Activated naive CD4-positive, alpha-beta T cell treated with anti-CD3 and anti-CD28 coated beads, Interleukin-2, amount 50 U/mL, for 72 hours (primary cell): ENCODE results near the gene MUC22. TPM values are rescaled to one million over a fixed set of nuclear protein-coding genes. Genes with fewer than 3 reads are reported as not detected.
A peak's percentile ranks its signal among the peaks of the same experiment; 100 is the strongest.
"Not testable (repeated sequence)": the region's sequence is repeated elsewhere in the genome, so short reads cannot be mapped to it uniquely, and the experiment has no call there.

Source experiments
- ATAC-seq, 2 donors: fragments of 150-1000 bp; cut with Tn5 transposase; 2 replicates each; pipeline ENCODE4 v1.10.0; 2021; ENCODE audit warnings: mild to moderate bottlenecking in 2 of 2, moderate library complexity in 2 of 2
- DNase-seq, 2 donors: peaks; one replicate each; pipeline ENCODE4 v3.0.0; 2021 to 2022; ENCODE audit warnings: low spot score in 2 of 2
- H3K27ac Mint-ChIP-seq, 2 donors: one replicate each; pipeline ENCODE4 v1.8.0; 2022; ENCODE audit warnings: mild to moderate bottlenecking in 2 of 2, mixed read lengths in 2 of 2
- H3K36me3 Mint-ChIP-seq, 2 donors: one replicate each; pipeline ENCODE4 v1.8.0; 2022; ENCODE audit warnings: mixed read lengths in 2 of 2
- H3K9me3 Mint-ChIP-seq, 2 donors: one replicate each; pipeline ENCODE4 v1.8.0; 2022; ENCODE audit warnings: mixed read lengths in 2 of 2
- total RNA-seq, 2 donors: library from RNA; stranded (reverse); gene quantifications; one replicate each; pipeline ENCODE4 v1.2.3, GENCODE V29; 2022

MUC22 gene
- total RNA-seq, 2 donors from 2014 or later: not detected

- H3K9me3 Mint-ChIP-seq: no peaks in the 10 kb centered on the region
- no peaks in the 10 kb centered on the region for H3K36me3 Mint-ChIP-seq
- H3K27ac Mint-ChIP-seq: no peak overlapping the region
- ATAC-seq (no peak), DNase-seq (no peak)
Measured at GRCh38 chr6:30987304-30987703, 23.0 kb upstream of the MUC22 start.

- ATAC-seq (no peak), DNase-seq (no peak)
- Mint-ChIP-seq H3K9me3 (no peaks in the 10 kb centered on the region), H3K36me3 (no peaks in the 10 kb centered on the region), H3K27ac (no peak overlapping the region)
Measured at GRCh38 chr6:30988209-30988825, 22.0 kb upstream of the MUC22 start.

GRCh38 chr6:30990422-30991086 is 19.7 kb upstream of the MUC22 start:
- Mint-ChIP-seq H3K36me3 (no peaks in the 10 kb centered on the region), H3K27ac (peak overlapping the region in 1 of 2 donors; percentile 68), H3K9me3 (no peaks in the 10 kb centered on the region)
- ATAC-seq (peak; percentile 58 to 61), DNase-seq (peak in 1 of 2 donors; percentile 14)

GRCh38 chr6:30991891-30992290 is 18.4 kb upstream of the MUC22 start:
- ATAC-seq (no peak), DNase-seq (no peak)
- H3K27ac Mint-ChIP-seq: no peak overlapping the region
- H3K9me3 Mint-ChIP-seq: no peaks in the 10 kb centered on the region
- H3K36me3 Mint-ChIP-seq: no peaks in the 10 kb centered on the region

- Mint-ChIP-seq H3K36me3 (peaks cover 0 to 6% of the 10 kb centered on the region in 2 donors), H3K27ac (no peak overlapping the region)
- no peak for ATAC-seq
Measured at GRCh38 chr6:30997301-30997700, 13.0 kb upstream of the MUC22 start.

GRCh38 chr6:30998785-30999184 is 11.5 kb upstream of the MUC22 start:
- Mint-ChIP-seq H3K36me3 (peaks cover 0 to 6% of the 10 kb centered on the region in 2 donors), H3K27ac (no peak overlapping the region), H3K9me3 (peaks cover 2 to 4% of the 10 kb centered on the region in 2 donors)
- DNase-seq (no peak), ATAC-seq (no peak)

More at GRCh38 chr6:30997301-30997700, 13.0 kb upstream of the MUC22 start:
- peaks cover 2 to 4% of the 10 kb centered on the region in 2 donors for H3K9me3 Mint-ChIP-seq
- no peak for DNase-seq

- ATAC-seq, H3K9me3 Mint-ChIP-seq, H3K36me3 Mint-ChIP-seq, DNase-seq, H3K27ac Mint-ChIP-seq: not testable (repeated sequence)
Measured at GRCh38 chr6:31000067-31000860, 10.0 kb upstream of the MUC22 start.

GRCh38 chr6:31001281-31001888 is 8.9 kb upstream of the MUC22 start:
- no peak for DNase-seq
- no peak for ATAC-seq
- H3K9me3 Mint-ChIP-seq: peaks cover 2 to 4% of the 10 kb centered on the region in 2 donors
- H3K27ac Mint-ChIP-seq: no peak overlapping the region
- peaks cover 0 to 6% of the 10 kb centered on the region in 2 donors for H3K36me3 Mint-ChIP-seq

GRCh38 chr6:31002471-31002870 is 7.8 kb upstream of the MUC22 start:
- Mint-ChIP-seq H3K9me3 (peaks cover 2 to 4% of the 10 kb centered on the region in 2 donors), H3K36me3 (peaks cover 0 to 6% of the 10 kb centered on the region in 2 donors), H3K27ac (no peak overlapping the region)
- DNase-seq: no peak
- ATAC-seq: no peak

- peaks cover 0 to 6% of the 10 kb centered on the region in 2 donors for H3K36me3 Mint-ChIP-seq
- H3K9me3 Mint-ChIP-seq: peaks cover 2 to 3% of the 10 kb centered on the region in 2 donors
- no peak overlapping the region for H3K27ac Mint-ChIP-seq
- no peak for DNase-seq
- peak in 1 of 2 donors; percentile 5 for ATAC-seq
Measured at GRCh38 chr6:31004794-31005193, 5.5 kb upstream of the MUC22 start.

- H3K9me3 Mint-ChIP-seq: no peaks in the 10 kb centered on the region
- peaks cover 0 to 6% of the 10 kb centered on the region in 2 donors for H3K36me3 Mint-ChIP-seq
- DNase-seq (no peak), ATAC-seq (no peak)
- no peak overlapping the region for H3K27ac Mint-ChIP-seq
Measured at GRCh38 chr6:31005249-31006020, 4.8 kb upstream of the MUC22 start.

- no peak for DNase-seq
- ATAC-seq: no peak
Measured at GRCh38 chr6:31007694-31008093, 2.6 kb upstream of the MUC22 start.

GRCh38 chr6:31008165-31008564 is 2.1 kb upstream of the MUC22 start:
- DNase-seq (no peak), ATAC-seq (no peak)
- peaks cover 0 to 4% of the 10 kb centered on the region in 2 donors for H3K9me3 Mint-ChIP-seq
- no peak overlapping the region for H3K27ac Mint-ChIP-seq
- H3K36me3 Mint-ChIP-seq: no peaks in the 10 kb centered on the region

More at GRCh38 chr6:31007694-31008093, 2.6 kb upstream of the MUC22 start:
- no peaks in the 10 kb centered on the region for H3K36me3 Mint-ChIP-seq
- no peak overlapping the region for H3K27ac Mint-ChIP-seq
- peaks cover 0 to 4% of the 10 kb centered on the region in 2 donors for H3K9me3 Mint-ChIP-seq

GRCh38 chr6:31009731-31010130 is 543 bp upstream of the MUC22 start:
- ATAC-seq (no peak), DNase-seq (no peak)
- Mint-ChIP-seq H3K36me3 (no peaks in the 10 kb centered on the region), H3K27ac (no peak overlapping the region), H3K9me3 (peaks cover 3 to 4% of the 10 kb centered on the region in 2 donors)

- no peak for ATAC-seq
- Mint-ChIP-seq H3K9me3 (peaks cover 4% of the 10 kb centered on the region in 2 donors), H3K27ac (no peak overlapping the region), H3K36me3 (peaks cover 0 to 5% of the 10 kb centered on the region in 2 donors)
- no peak for DNase-seq
Measured at GRCh38 chr6:31011153-31011552, 879 bp downstream of the MUC22 start.

- peaks cover 0 to 5% of the 10 kb centered on the region in 2 donors for H3K36me3 Mint-ChIP-seq
- no peak for ATAC-seq
- peaks cover 4% of the 10 kb centered on the region in 2 donors for H3K9me3 Mint-ChIP-seq
- H3K27ac Mint-ChIP-seq: no peak overlapping the region
- DNase-seq: no peak
Measured at GRCh38 chr6:31016659-31017299, 6.5 kb downstream of the MUC22 start.
